OCI-LY3 (cell line): Measurements from ENCODE around the gene MRPS22.

Experiments used
- H2AFZ ChIP-seq: fragments of 200-600, 300-600 bp; shearing (Covaris generic); 2 replicates; pipeline ENCODE4 v1.6.0; 2014; ENCODE audit warnings: antibody characterized with exemption, low read depth, low read length
- H3K27ac ChIP-seq: fragments of 200-600, 300-600 bp; sonication (generic); 2 replicates; pipeline ENCODE4 v1.5.1; 2014; ENCODE audit warnings: mild to moderate bottlenecking, low read length, moderate library complexity, mixed read lengths
- H3K27me3 ChIP-seq: fragments of 200-600, 300-600 bp; sonication (generic); 2 replicates; pipeline ENCODE4 v1.6.1; 2014; ENCODE audit warnings: low read depth, low read length, mixed read lengths
- H3K36me3 ChIP-seq: fragments of 200-600, 300-600 bp; sonication (generic); replicated peaks from 2 replicates; pipeline ENCODE3; 2014; ENCODE audit warnings: low read depth, low read length, mixed read lengths
- H3K4me1 ChIP-seq: fragments of 300-600, 200-600 bp; sonication (generic); 2 replicates; pipeline ENCODE4 v1.6.1; 2014; ENCODE audit warnings: low read length, mixed read lengths
- H3K4me2 ChIP-seq: fragments of 200-600, 300-600 bp; sonication (generic); 2 replicates; pipeline ENCODE4 v1.6.1; 2014; ENCODE audit warnings: low read length, mixed read lengths
- H3K4me3 ChIP-seq: fragments of 300-600, 200-600 bp; sonication (generic); 2 replicates; pipeline ENCODE4 v1.5.1; 2014; ENCODE audit warnings: antibody characterized with exemption, mild to moderate bottlenecking, low read length, moderate library complexity
- H3K79me2 ChIP-seq: fragments of 300-600, 200-600 bp; shearing (Covaris generic); 2 replicates; pipeline ENCODE4 v1.6.1; 2014; ENCODE audit warnings: mild to moderate bottlenecking, low read length, mixed read lengths
- H3K9ac ChIP-seq: fragments of 300-600, 200-600 bp; shearing (Covaris generic); 2 replicates; pipeline ENCODE4 v1.6.0; 2014; ENCODE audit warnings: mild to moderate bottlenecking, low read length, moderate library complexity
- H3K9me3 ChIP-seq: fragments of 200-600, 300-600 bp; shearing (Covaris generic); 2 replicates; pipeline ENCODE4 v1.6.1; 2014; ENCODE audit warnings: low read length, mixed read lengths; ENCODE audit not compliant: insufficient read depth
- H4K20me1 ChIP-seq: fragments of 200-600, 300-600 bp; sonication (generic); 2 replicates; pipeline ENCODE4 v1.6.1; 2016; ENCODE audit warnings: low read length, mixed read lengths; ENCODE audit not compliant: insufficient read depth
- CTCF ChIP-seq: fragments of 200-600, 300-600 bp; sonication (generic); IDR thresholded peaks from 2 replicates; pipeline ENCODE4 v1.5.1; 2014; ENCODE audit warnings: antibody characterized with exemption, low read length, low read depth
- EZH2phosphoT487 ChIP-seq: fragments of 200-600 bp; shearing (Covaris generic); IDR thresholded peaks from 2 replicates; pipeline ENCODE4 v1.6.1; 2018; ENCODE audit warnings: antibody characterized with exemption, mixed run types, low read depth

MRPS22 gene

GRCh38 chr3:139388077-139388476 is 44.3 kb downstream of the MRPS22 start:
- H2AFZ ChIP-seq: no peak overlapping the region
- H3K9ac ChIP-seq: 0 out of 2 replicates have a peak overlapping the region, but pooled peaks have one; percentile 89
- peaks cover 81% of the 10 kb centered on the region for H3K79me2 ChIP-seq
- H3K27me3 ChIP-seq: no peaks in the 10 kb centered on the region
- no peak overlapping the region for H3K27ac ChIP-seq
- peak overlapping the region; percentile 73 for H3K4me2 ChIP-seq
- H3K36me3 ChIP-seq: peaks cover 7% of the 10 kb centered on the region
- peaks cover 12% of the 10 kb centered on the region; the same call in 1 of the 2 replicates for H3K4me1 ChIP-seq
- TF ChIP-seq EZH2phosphoT487 (no peak), CTCF (no peak)
- H4K20me1 ChIP-seq: peaks cover 33% of the 10 kb centered on the region
- no peaks in the 10 kb centered on the region for H3K9me3 ChIP-seq
- peak overlapping the region; percentile 93 for H3K4me3 ChIP-seq

GRCh38 chr3:139388821-139389551 is 45.2 kb downstream of the MRPS22 start:
- Histone ChIP-seq H3K36me3 (peaks cover 3% of the 10 kb centered on the region), H3K27ac (peak overlapping the region; percentile 41)
- no peak for TF ChIP-seq CTCF
- TF ChIP-seq EZH2phosphoT487: no peak

GRCh38 chr3:139389552-139390368 is 45.9 kb downstream of the MRPS22 start, which contains the start of gene COPB2:
Gene COPB2 (minus strand): TSS chr3:139389647. CDS start chr3:139389550, 97 bp downstream.
- peak within 1 kb of the TSS; percentile 73 for H3K4me2 ChIP-seq
- H3K9ac ChIP-seq: peak within 1 kb of the TSS; percentile 89
- peak within 1 kb of the TSS; percentile 47 for H3K27ac ChIP-seq
- TF ChIP-seq EZH2phosphoT487: no peak
- no peak for TF ChIP-seq CTCF
- H2AFZ ChIP-seq: peak within 1 kb of the TSS; percentile 78
- peaks cover 66% of the 10 kb centered on the region for H3K79me2 ChIP-seq
- peaks cover 12% of the 10 kb centered on the region; the same call in 1 of the 2 replicates for H3K4me1 ChIP-seq
- no peaks in the 10 kb centered on the region for H3K27me3 ChIP-seq
- peaks cover 18% of the 10 kb centered on the region for H4K20me1 ChIP-seq
- H3K9me3 ChIP-seq: no peaks in the 10 kb centered on the region
- H3K4me3 ChIP-seq: peak within 1 kb of the TSS; percentile 93
- no peaks in the 10 kb centered on the region for H3K36me3 ChIP-seq

More at GRCh38 chr3:139388821-139389551, 45.2 kb downstream of the MRPS22 start:
- Histone ChIP-seq H3K27me3 (no peaks in the 10 kb centered on the region), H4K20me1 (peaks cover 26% of the 10 kb centered on the region), H2AFZ (0 out of 2 replicates have a peak overlapping the region, but pooled peaks have one; percentile 62), H3K4me2 (peak overlapping the region; percentile 73), H3K9ac (peak overlapping the region; percentile 89), H3K4me1 (peaks cover 12% of the 10 kb centered on the region; the same call in 1 of the 2 replicates), H3K9me3 (no peaks in the 10 kb centered on the region), H3K4me3 (peak overlapping the region; percentile 93), H3K79me2 (peaks cover 74% of the 10 kb centered on the region)

- Histone ChIP-seq H3K4me2 (no peak overlapping the region), H3K27ac (no peak overlapping the region), H3K9ac (no peak overlapping the region), H3K4me3 (no peak overlapping the region), H3K36me3 (no peaks in the 10 kb centered on the region), H2AFZ (no peak overlapping the region), H3K79me2 (peaks cover 22% of the 10 kb centered on the region), H4K20me1 (peaks cover 12% of the 10 kb centered on the region; the same call in 1 of the 2 replicates), H3K27me3 (no peaks in the 10 kb centered on the region), H3K9me3 (no peaks in the 10 kb centered on the region), H3K4me1 (peaks cover 3% of the 10 kb centered on the region; the same call in 1 of the 2 replicates)
- TF ChIP-seq EZH2phosphoT487 (no peak), CTCF (no peak)
These were observed 50.3 kb downstream of the MRPS22 start for GRCh38 chr3:139394116-139394515.
